ENCODE data around the gene SLC9A5.

- no peak for TF ChIP-seq CTCF (IDR thresholded peaks at IDR 0.05)
- TF ChIP-seq ZNF263 (CRISPR knock-in tag; IDR thresholded peaks at IDR 0.05; ENCODE audit: low read depth) = no peak
- no peak for TF ChIP-seq JUN (CRISPR knock-in tag; IDR thresholded peaks at IDR 0.05)
- peak; percentile 62; the same call in 1 of the 2 replicates for TF ChIP-seq MAX (CRISPR knock-in tag; IDR thresholded peaks at IDR 0.05)
- TF ChIP-seq FOXJ3 (CRISPR knock-in tag; IDR thresholded peaks at IDR 0.05; ENCODE audit: borderline replicate concordance) = no peak
- TF ChIP-seq GABPB1 (CRISPR knock-in tag; IDR thresholded peaks at IDR 0.05) = no peak; the same call in none of the 2 replicates
- no peak for TF ChIP-seq E2F4 (CRISPR knock-in tag; IDR thresholded peaks at IDR 0.05; ENCODE audit: borderline replicate concordance, low read depth)
- TF ChIP-seq IRF1 (CRISPR knock-in tag; IDR thresholded peaks at IDR 0.05) = no peak
- no peak for TF ChIP-seq ATF3 (CRISPR knock-in tag; conservative IDR thresholded peaks at IDR 0.05)
Observed at GRCh38 chr16:67247192-67248072, 1.3 kb upstream of the SLC9A5 start, which contains the start of gene FHOD1.

Measured in WTC11 (cell line).